DMS79 (cell line): ENCODE results near the gene KIF22.
"Not testable (repeated sequence)": the region's sequence is repeated elsewhere in the genome, so short reads cannot be mapped to it uniquely, and the experiment has no call there.

ENCODE experiments used
- DNase-seq: peaks from one replicate; lab custom pipeline; 2025; lab: John Stamatoyannopoulos, UW

Gene KIF22

DNA sequence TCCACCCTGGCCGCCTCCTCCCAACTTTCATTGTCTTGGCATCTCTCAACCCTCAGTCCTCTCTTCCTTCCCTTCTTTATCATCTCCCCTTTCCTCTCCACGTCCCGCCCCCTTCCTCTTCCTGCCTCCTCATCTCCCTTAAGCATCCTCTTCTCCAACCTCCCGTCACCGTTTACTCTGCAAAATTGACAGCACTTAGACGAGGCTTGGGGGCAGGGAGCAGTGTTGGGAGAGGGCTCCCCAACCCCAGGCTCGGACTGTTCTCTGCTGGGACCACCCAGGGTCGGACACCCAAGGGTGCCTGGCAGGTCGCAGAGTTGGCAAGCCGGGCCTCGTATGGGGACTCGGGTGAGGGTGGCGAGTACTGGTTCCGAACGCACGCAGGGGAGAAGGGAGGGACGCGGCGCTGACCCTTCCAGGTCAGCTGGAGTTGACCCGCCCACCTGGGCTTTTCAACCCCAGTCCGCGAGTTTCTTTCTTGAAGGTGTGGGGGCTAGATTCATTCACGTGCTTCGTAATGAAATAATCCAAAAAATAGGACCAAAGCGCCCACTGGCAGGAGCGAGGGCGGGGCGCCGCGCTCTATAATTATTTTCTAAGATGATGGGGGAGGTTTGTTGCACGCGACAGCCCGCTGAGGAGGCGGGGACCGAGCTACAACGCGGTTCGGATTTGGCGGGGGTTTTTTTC is 24.6 kb downstream of the KIF22 start:
- DNase-seq, result peak; percentile 9

DNA sequence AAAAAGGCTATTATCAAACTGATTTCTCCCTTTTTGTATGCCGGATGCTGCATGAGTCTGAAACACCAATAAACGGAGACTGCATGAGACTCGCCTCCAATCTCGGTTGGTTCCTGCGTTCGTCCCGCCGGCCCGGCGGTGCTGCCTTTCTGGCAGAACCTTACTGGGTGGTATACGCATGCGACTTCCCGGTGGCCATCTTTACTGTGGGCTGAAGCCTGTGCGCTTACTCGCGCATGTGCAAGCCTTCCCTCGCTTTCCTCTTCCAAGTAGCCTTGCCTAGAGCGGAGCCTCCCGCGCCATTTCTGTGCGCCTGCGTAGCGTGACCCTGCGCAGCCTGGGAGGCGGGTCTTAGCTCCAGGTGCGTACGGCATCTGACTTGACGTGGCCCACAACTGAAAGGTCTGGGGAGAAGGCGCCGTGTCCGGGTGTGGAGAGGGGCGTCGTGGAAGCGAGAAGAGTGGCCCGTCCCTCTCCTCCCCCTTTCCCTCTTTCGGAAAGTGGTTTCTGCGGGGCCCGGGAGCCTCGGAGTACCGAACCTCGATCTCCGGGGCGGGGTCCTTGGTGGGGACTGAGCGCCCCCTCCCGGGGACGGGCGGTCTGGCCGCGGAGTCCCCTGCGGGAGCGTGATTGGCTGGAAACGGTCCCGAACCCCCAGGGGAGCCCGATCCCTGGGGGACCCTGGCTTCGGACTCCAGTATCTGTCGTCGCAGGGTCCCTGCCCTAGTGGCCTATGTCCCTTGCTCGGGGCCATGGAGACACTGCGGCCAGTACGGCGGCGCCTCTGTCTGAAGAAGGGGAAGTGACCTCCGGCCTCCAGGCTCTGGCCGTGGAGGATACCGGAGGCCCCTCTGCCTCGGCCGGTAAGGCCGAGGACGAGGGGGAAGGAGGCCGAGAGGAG is 25.5 kb downstream of the KIF22 start, which contains the start of gene PAGR1:
PAGR1 (plus strand) TSS at position 360 of the 901 bp plus-strand sequence; CDS start at position 734, 374 bp downstream.
- peak; percentile 99 for DNase-seq

DNA sequence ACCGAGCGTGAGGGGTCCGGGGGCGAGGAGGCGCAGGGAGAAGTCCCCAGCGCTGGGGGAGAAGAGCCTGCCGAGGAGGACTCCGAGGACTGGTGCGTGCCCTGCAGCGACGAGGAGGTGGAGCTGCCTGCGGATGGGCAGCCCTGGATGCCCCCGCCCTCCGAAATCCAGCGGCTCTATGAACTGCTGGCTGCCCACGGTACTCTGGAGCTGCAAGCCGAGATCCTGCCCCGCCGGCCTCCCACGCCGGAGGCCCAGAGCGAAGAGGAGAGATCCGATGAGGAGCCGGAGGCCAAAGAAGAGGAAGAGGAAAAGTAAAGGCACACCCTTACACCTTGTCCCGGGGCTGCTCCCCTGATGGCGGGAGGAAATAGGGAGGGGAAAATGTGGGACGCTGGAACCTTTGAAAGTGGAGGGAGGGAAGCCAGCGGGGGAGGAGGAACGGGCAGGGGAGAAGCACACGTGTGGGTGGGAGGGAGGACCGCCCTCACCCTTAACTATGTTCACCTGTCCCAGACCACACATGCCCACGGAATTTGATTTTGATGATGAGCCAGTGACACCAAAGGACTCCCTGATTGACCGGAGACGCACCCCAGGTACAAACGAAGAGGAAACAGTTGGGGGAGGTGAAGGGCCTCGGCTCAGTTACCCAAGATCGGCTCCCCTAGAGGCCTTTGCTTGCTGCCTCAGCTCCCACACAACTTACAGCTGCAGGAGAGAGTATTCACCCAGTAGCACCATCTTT is 26.3 kb downstream of the KIF22 start:
- peak; percentile 12 for DNase-seq

GRCh38 chr16:29818082-29818481 is 27.5 kb downstream of the KIF22 start:
- DNase-seq, result no peak

DNA sequence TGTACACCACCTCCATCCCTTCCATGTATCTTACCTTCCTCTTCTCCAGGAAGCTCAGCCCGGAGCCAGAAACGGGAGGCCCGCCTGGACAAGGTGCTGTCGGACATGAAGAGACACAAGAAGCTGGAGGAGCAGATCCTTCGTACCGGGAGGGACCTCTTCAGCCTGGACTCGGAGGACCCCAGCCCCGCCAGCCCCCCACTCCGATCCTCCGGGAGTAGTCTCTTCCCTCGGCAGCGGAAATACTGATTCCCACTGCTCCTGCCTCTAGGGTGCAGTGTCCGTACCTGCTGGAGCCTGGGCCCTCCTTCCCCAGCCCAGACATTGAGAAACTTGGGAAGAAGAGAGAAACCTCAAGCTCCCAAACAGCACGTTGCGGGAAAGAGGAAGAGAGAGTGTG is 29.0 kb downstream of the KIF22 start:
- DNase-seq, result no peak

GRCh38 chr16:29820271-29820701 is 29.7 kb downstream of the KIF22 start, which contains the start of gene MVP:
Gene MVP, plus strand, starts transcription at chr16:29820462. Its CDS starts 10,088 bp downstream, at chr16:29830550.
- peak; percentile 44 for DNase-seq

GRCh38 chr16:29820730-29821642 is 30.4 kb downstream of the KIF22 start:
- peak; percentile 5 for DNase-seq

DNA sequence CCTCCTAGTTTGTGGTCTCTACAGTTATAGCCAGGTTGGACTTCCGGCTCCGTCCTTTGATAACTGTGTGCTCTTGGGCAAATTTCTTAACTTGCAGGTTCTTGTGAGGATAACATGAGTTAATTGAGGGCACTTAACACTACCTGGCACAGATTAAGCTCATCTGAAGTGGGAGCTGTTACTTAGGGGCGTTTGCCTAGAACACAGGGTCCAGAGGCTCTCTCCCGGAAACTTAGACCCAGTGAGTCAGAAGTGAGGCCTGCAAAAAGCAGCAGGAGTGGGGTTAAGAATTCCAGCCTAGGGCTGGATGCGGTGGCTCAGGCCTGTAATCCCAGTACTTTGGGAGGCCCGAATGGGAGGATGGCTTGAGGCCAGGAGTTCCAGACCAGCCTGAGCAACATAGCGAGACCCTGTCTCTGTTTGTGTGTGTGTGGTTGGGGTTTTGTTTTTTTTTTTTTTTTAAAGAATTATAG is 31.1 kb downstream of the KIF22 start:
- DNase-seq, result peak; percentile 37

- no peak for DNase-seq
Observed at GRCh38 chr16:29824589-29825144, 34.1 kb downstream of the KIF22 start.

DNA sequence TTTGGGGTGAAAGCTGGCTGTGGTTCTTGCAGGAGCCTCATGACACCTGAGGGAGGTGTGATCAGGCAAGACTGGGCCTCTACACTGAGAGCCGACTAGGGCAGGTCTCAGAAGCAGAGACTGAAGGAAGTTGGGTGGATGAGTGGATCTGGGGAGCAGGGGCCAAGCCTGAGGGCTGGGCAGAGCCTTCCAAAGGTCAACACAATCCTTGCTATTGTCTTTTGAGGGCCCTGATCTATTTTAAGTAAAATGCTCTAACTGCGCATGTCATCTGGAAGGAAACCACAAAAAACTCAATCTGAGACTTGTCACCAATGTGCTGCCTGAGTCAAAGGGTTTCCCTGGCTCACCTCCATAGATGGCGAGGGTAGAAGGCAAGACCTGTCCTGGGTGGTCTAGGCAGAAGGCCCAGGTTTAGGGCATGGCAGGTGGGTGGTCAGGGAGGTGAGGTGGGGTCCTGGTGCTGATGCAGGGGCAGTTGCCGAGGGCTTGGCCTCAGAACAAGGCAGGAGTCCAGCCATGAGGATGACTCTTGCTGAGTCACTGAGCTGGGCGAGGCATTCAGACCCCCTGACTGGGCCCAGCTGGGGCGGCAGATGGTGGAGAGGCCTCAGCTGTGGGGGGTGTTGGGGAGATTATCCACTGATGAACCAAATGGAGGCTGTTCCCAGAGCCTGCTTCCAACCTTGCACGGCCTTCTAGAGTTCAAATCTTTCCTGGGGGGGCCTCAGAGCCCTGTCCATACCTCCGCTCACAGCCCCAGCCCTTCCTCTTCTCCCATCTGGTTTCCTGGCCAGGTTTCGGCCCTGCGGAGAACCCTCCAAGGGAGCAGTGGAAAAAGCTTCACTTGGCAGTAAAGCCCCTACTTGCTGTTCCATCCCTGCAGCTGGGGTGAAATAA is 34.8 kb downstream of the KIF22 start:
- DNase-seq, result no peak

DNA sequence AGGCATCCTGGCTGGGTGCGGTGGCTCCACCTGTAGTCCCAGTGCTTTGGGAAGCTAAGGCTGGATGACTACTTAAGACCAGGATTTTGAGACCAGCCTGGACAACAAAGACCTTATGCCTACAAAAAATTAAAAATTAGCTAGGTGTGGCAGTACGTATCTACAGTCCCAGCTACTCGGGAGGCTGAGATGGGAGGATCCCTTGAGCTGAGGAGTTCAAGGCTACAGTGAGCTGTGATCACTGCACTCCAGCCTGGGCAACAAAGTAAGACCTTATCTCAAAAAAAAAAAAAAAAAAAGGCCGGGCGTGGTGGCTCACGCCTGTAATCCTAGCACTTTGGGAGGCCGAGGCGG is 35.8 kb downstream of the KIF22 start:
- no peak for DNase-seq

GRCh38 chr16:29830774-29831173 is 40.2 kb downstream of the KIF22 start:
- DNase-seq, result no peak

- DNase-seq, result no peak
Observed at GRCh38 chr16:29831490-29831889, 40.9 kb downstream of the KIF22 start.

GRCh38 chr16:29833219-29833618 is 42.7 kb downstream of the KIF22 start:
- not testable (repeated sequence) for DNase-seq

GRCh38 chr16:29834079-29834478 is 43.5 kb downstream of the KIF22 start:
- no peak for DNase-seq

DNA sequence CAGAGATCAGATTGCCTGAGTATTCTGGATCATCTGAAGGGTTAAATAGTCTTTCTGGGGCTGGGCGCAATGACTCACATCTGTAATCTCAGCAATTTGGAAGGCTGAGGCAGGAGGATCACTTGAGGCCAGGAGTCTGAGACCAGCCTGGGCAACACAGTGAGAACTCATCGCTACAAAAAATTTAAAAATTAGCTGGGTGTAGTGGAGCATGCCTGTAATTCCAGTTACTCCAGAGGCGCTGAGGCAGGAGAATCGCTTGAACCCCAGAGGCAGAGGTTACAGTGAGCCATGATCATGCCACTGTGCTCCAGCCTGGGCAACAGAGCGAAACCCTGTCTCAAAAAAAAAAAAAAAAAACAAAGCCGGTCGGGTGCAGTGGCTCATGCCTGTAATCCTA is 45.4 kb downstream of the KIF22 start:
- DNase-seq, result no peak

DNA sequence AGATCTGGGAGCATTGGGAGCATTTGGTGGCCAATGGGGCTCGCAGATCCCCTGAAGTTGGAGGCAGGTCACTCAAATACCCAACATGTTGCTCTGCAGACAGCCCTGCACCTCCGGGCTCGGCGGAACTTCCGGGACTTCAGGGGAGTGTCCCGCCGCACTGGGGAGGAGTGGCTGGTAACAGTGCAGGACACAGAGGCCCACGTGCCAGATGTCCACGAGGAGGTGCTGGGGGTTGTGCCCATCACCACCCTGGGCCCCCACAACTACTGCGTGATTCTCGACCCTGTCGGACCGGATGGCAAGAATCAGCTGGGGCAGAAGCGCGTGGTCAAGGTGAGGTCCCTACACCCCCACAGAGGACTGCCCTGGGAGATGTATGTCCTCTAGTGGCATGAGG is 46.1 kb downstream of the KIF22 start:
- DNase-seq, result no peak

DNA sequence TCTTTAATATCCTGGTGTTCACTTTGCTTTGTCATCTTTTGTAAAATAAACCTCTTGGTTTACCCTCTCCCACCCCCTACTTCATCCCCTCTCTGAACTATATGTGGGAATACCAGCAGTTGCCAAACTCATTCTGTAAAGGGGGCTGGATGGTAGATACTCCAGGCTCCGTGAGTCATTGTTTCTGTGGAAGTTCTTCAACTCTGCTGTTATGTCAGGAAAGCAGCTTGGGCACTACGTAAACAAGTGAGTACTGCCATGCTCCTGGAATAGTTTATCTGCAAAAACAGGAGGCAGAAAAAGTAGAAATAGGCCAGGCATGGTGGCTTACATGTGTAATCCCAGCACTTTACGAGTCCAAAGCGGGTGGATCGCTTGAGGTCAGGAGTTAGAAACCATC is 47.3 kb downstream of the KIF22 start:
- no peak for DNase-seq

DNA sequence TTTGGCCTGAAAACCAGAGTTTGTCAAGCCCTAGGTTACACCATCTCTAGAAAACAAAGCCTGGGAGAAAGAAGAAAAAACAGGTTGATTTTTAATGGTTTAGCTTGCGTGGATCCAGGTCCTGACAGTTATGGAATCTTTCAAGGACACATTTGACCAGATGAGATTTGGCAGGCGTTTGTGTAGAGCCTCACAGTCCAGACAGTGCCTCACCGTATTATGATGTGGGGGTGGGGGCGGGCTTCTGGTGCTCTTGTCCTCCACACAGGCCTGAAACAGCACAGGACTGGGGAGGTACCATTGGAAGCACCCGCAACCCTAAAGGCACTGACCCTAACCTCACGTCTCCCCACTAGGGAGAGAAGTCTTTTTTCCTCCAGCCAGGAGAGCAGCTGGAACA is 49.3 kb downstream of the KIF22 start:
- no peak for DNase-seq

DNA sequence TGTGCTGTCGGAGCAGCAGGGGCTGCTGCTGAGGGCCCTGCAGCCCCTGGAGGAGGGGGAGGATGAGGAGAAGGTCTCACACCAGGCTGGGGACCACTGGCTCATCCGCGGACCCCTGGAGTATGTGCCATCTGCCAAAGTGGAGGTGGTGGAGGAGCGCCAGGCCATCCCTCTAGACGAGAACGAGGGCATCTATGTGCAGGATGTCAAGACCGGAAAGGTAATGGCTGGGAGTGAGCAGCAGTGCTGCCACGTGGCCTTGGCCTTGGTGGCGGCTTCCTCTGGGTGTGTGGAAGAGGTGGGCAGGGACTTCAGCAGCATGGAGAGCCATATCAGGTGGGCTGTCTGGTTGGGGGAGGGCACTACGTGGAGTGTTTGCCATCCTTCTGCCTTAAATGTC is 49.7 kb downstream of the KIF22 start:
- no peak for DNase-seq
